Prostate gland (tissue), 2 donors: ENCODE data around the gene GRIN1.

Source experiments
- CTCF ChIP-seq, 4 experiments: fragments of 200-600 bp in 2 of 4; fragments of 450-650 bp in 2 of 4; sonication (generic) in 2 of 4; IDR thresholded peaks; 1 replicate in 3 of 4; 2 replicates in 1 of 4; pipeline ENCODE4 v1.5.1; 2016 to 2019; ENCODE audit warnings: antibody characterized with exemption in 4 of 4, mild to moderate bottlenecking in 2 of 4, moderate library complexity in 2 of 4
- POLR2A ChIP-seq: fragments of 450-650 bp; IDR thresholded peaks from one replicate; pipeline ENCODE4 v1.6.1; 2016; ENCODE audit warnings: antibody characterized with exemption, mild to moderate bottlenecking
- POLR2AphosphoS5 ChIP-seq: sonication (generic); formaldehyde crosslinking; IDR thresholded peaks from one replicate; pipeline ENCODE4 v1.6.1; 2017; ENCODE audit warnings: antibody characterized with exemption

GRCh38 chr9:137193771-137194170, 54.8 kb downstream of the GRIN1 start:
- TF ChIP-seq CTCF (IDR thresholded peaks at IDR 0.05) (no peak), POLR2A (no peak), POLR2AphosphoS5 (no peak)
